Testis (tissue), 2 donors: ENCODE results near the gene CCDC146.

Experiments
- CTCF ChIP-seq, 3 experiments: fragments of 450-650 bp in 2 of 3; fragments of 200-600 bp in 1 of 3; sonication (generic) in 1 of 3; IDR thresholded peaks; one replicate each; pipeline ENCODE4 v1.5.1; 2016 to 2019; ENCODE audit warnings: antibody characterized with exemption in 3 of 3, mild to moderate bottlenecking in 2 of 3, moderate library complexity in 1 of 3
- POLR2A ChIP-seq: fragments of 450-650 bp; IDR thresholded peaks from one replicate; pipeline ENCODE4 v1.6.1; 2017; ENCODE audit warnings: antibody characterized with exemption, mild to moderate bottlenecking, moderate library complexity

DNA sequence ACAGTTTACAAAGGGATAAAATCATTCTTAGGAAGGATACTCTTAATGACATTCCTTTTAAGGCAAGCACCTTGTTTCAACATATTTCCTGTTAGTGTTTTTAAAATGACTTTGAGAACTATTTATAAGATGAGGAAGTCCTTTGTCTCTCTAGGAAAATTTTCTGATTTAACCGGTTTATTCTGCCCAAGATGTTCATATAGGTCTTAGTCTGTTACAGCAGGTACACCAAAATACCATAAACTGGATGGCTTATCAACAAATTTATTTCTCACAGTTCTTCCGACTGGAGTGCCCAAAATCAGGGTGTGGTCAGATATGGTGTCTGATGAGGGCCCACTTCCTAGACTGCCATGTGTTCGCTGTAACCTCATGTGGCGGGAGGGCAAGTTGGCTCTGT, 215.8 kb downstream of the CCDC146 start:
- TF ChIP-seq CTCF (IDR thresholded peaks at IDR 0.05) (no peak), POLR2A (no peak)
